Right renal cortex interstitium (tissue), 3 donors: Measurements from ENCODE around the gene HECW1. TPM values are rescaled to one million over a fixed set of nuclear protein-coding genes. Genes with fewer than 3 reads are reported as not detected.
"Not testable (repeated sequence)": the region's sequence is repeated elsewhere in the genome, so short reads cannot be mapped to it uniquely, and the experiment has no call there.

Experiments used
- DNase-seq, 3 donors: peaks; one replicate each; pipeline ENCODE4 v3.0.0-alpha.2; 2013; ENCODE audit warnings: low read depth in 3 of 3, low spot score in 2 of 3
- polyA plus RNA-seq, 3 donors: library from polyadenylated mRNA; unstranded; fragments of 120-200 nt; gene quantifications; one replicate each; pipeline ENCODE4 v1.2.1, GENCODE V29; 2013; ENCODE audit not compliant: insufficient read length in 3 of 3

The HECW1 gene
- polyA plus RNA-seq, 3 donors, result 5.6 to 7.9 (median 7.2) TPM

- DNase-seq, result no peak
Observed at GRCh38 chr7:43201912-43202311, 89.5 kb downstream of the HECW1 start.

- no peak for DNase-seq
Observed at GRCh38 chr7:43204081-43204480, 91.6 kb downstream of the HECW1 start.

GRCh38 chr7:43205171-43205795, 92.8 kb downstream of the HECW1 start:
- no peak for DNase-seq

- DNase-seq, result no peak
Observed at GRCh38 chr7:43208242-43208641, 95.8 kb downstream of the HECW1 start.

GRCh38 chr7:43210539-43210938, 98.1 kb downstream of the HECW1 start:
- not testable (repeated sequence) for DNase-seq

- DNase-seq, result no peak
Observed at GRCh38 chr7:43211286-43211685, 98.8 kb downstream of the HECW1 start.

GRCh38 chr7:43211693-43212092, 99.2 kb downstream of the HECW1 start:
- DNase-seq, result no peak

GRCh38 chr7:43212921-43213320, 100.5 kb downstream of the HECW1 start:
- DNase-seq, result no peak

- no peak for DNase-seq
Observed at GRCh38 chr7:43215061-43215460, 102.6 kb downstream of the HECW1 start.

GRCh38 chr7:43217055-43217454, 104.6 kb downstream of the HECW1 start:
- no peak for DNase-seq

- not testable (repeated sequence) for DNase-seq
Observed at GRCh38 chr7:43218901-43219300, 106.5 kb downstream of the HECW1 start.

GRCh38 chr7:43220250-43220649, 107.8 kb downstream of the HECW1 start:
- no peak for DNase-seq

GRCh38 chr7:43220742-43221141, 108.3 kb downstream of the HECW1 start:
- no peak for DNase-seq

GRCh38 chr7:43229801-43230200, 117.4 kb downstream of the HECW1 start:
- DNase-seq, result no peak

- no peak for DNase-seq
Observed at GRCh38 chr7:43232366-43232765, 119.9 kb downstream of the HECW1 start.

- no peak for DNase-seq
Observed at GRCh38 chr7:43234073-43234472, 121.6 kb downstream of the HECW1 start.

- DNase-seq, result no peak
Observed at GRCh38 chr7:43234968-43235367, 122.5 kb downstream of the HECW1 start.

- DNase-seq, result no peak
Observed at GRCh38 chr7:43240565-43240964, 128.1 kb downstream of the HECW1 start.

- no peak for DNase-seq
Observed at GRCh38 chr7:43242628-43243255, 130.3 kb downstream of the HECW1 start.

- DNase-seq, result no peak
Observed at GRCh38 chr7:43244232-43244631, 131.8 kb downstream of the HECW1 start.

- no peak for DNase-seq
Observed at GRCh38 chr7:43244784-43245183, 132.3 kb downstream of the HECW1 start.

GRCh38 chr7:43247757-43248156, 135.3 kb downstream of the HECW1 start:
- DNase-seq, result no peak

- no peak for DNase-seq
Observed at GRCh38 chr7:43248553-43248952, 136.1 kb downstream of the HECW1 start.
